GM19372 (cell line): ENCODE results near the gene TGFBR1.
"Not testable (repeated sequence)": the region's sequence is repeated elsewhere in the genome, so short reads cannot be mapped to it uniquely, and the experiment has no call there.

Experiments
- ATAC-seq: cut with Tn5 transposase; IDR thresholded peaks from one replicate; pipeline ENCODE4 v1.9.1; 2021; ENCODE audit warnings: mild to moderate bottlenecking, low read depth, moderate library complexity; ENCODE audit not compliant: unreplicated experiment

TGFBR1 gene

GRCh38 chr9:99184110-99184474, 79.2 kb downstream of the TGFBR1 start:
- no peak for ATAC-seq

DNA sequence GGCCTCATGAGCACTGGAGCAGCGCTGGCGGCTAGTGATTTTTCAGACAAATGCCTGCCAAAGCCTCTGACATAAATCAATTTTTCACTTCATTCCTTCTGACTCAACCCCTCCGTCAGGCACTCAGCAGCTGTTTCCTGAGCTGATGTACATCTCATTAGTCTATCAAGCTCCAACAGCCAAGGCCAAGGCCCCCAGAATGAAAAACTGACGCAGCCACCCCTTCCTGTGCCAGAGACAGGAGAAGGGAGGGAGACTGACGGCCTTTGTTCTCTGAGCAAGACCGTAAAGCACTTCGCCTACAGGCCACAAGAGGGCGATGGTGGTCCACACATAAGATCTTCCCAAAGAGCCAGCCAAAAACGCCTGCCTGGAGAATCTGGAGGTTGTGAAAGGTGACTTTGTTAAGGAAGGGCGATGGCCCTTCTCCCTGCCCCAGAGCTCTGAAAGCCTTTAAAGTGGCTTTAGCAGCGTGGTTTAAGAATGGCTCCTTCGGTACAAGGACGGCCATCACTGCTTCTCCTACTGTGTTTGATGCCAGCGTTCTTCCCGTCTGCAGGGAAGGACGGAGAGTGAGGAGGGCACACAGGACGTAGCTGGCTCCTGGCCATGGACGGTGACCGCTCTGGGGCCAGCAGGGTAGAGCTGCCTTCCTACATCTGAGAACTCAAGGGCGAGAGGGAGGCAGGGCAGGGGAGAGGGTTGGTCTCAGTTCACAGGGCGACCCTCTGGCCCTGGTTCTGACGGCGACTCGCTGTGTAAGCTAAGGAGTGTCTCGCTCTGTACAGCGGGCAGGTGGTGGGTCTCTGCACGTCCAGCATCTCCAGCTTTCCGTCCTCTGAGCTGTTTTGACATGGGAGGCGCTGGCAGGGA, 79.8 kb downstream of the TGFBR1 start:
- peak; percentile 45 for ATAC-seq

DNA sequence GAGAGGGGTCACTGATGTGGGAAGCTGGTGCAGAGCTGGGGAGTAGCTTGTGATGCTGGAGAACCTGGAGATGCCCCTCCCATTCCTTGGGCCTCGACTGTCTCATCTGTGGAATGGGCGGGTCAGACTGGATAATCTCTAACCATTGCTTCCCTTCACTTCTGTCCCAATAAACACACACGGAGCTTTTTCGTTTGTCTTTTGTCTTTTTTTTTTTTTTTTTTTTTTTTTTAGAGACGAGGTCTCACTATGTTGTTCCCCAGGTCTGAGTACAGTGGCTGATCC, 80.4 kb downstream of the TGFBR1 start:
- ATAC-seq = no peak

DNA sequence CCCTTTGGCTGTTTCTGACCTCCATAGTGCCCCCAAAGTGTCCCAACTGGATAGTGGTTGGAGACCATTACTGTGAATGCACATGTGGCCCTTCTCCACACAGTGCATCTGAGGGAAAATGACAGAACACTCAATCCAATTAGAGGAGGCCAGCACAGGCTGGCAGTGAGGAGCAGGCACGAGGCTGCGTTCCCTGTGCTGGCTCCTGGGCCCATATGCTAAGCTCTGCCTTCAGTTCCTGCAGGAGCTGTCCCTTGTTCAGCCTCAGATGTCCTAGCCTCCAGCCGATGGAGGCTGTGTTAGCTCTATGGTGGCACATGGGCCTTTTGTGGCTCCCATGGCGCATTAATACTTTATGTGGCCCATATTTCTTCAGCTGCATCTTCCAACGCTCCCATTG, 81.0 kb downstream of the TGFBR1 start:
- ATAC-seq = no peak

GRCh38 chr9:99187311-99187710, 82.4 kb downstream of the TGFBR1 start:
- no peak for ATAC-seq

DNA sequence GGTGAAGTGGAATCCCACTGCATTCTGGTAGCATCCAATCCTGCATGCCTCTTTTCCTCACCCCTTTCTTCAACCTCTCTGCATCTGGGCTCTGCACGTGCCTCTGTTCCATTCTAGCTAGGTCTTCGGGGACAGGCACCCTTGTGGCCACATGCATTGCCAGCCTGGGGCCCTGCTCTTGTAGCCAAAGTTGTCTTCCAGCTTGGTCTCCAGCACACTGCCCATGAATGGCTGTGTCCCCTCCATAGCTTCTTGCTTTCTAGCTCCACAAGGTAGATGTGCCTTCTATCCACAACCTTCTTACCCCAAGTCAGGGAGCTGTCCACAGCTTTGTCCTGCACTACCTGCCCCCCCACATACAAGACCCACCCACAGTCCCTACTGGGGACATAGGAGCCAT, 84.3 kb downstream of the TGFBR1 start:
- no peak for ATAC-seq

DNA sequence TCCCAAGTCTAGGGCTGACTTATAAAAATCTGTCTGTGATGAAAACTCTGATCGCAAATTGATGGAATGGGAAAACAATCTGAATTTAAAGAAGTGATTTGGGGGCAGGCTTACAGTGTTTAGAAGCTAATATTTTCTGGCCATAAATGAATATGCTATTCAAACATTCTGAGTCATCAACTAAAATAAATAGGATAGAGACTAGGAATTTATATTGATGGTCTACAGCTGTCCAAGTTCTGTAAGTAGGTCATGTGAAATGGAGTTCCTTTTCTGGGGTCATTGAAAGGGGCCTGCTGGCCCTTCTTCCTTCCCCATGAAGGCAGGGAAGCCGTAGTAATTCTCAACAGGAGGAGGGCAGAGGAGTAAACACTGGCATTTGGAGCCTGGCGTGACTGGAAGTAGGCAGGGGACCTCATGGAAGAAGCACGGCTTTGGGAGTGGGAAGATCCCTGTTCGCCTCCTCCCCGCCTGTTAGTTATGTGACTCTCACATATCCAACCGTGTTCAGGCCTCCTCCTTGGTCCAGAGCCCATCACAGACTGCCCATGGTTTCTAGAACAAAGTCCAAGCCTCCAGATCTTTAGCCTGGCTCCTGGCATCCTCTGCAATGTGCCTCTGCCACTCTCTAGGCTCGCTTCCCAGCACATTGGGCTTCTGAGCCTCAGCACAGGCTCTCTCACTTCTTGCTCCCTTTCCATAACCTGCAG, 85.1 kb downstream of the TGFBR1 start:
- no peak for ATAC-seq

DNA sequence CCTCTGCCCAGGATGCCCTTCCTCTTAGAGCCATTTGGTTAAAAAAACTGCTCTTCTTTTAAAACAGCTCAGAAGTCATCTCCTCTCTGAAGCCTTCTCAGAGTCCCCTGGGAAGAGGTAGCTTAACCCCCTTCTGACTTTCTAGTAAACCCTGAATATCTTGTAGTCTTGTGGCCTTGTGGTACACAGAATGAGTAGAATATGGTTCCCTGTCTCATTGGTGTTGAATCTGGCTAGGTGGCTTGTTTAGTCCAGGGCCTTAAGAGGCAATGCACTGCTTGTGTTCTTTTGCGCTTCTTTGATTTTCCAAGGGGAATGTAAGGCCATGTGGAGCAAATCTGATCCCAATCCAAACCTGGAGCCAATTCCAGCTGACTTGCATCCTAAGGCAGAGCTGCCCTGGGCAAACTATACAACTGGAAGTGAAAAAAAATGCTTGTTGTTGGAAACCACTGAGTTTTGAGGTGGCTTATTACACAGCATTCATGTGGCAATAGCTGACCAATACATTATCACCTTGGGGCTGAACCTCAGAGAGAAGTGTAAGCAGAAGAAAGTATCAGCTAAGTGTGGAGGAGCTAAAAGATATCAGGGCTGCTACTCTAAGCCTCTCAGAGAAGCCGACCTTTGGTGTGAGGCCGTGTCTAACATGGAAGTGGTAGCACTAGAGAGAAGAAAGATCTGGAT, 85.8 kb downstream of the TGFBR1 start:
- no peak for ATAC-seq

GRCh38 chr9:99192786-99193465, 88.0 kb downstream of the TGFBR1 start:
- ATAC-seq = no peak

- ATAC-seq = no peak
Measured at GRCh38 chr9:99193466-99193821, 88.5 kb downstream of the TGFBR1 start.

DNA sequence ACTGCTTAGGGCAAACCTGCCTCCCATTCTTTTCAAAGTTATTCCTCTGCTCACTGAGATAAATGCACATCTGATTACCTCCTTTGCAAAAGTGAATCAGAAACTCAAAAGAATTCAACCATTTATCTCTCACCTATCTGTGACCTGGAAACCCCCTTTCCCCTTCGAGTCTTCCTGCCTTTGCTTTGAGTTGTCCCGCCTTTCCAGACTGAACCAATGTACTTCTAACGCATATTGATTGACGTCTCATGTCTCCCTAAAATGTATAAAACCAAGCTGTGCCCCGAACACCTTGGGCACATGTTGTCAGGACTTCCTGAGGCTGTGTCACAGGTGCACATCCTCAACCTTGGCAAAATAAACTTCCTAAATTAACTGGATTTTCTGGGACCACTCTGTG, 91.6 kb downstream of the TGFBR1 start:
- ATAC-seq = not testable (repeated sequence)

GRCh38 chr9:99197124-99197630, 92.3 kb downstream of the TGFBR1 start:
- no peak for ATAC-seq

DNA sequence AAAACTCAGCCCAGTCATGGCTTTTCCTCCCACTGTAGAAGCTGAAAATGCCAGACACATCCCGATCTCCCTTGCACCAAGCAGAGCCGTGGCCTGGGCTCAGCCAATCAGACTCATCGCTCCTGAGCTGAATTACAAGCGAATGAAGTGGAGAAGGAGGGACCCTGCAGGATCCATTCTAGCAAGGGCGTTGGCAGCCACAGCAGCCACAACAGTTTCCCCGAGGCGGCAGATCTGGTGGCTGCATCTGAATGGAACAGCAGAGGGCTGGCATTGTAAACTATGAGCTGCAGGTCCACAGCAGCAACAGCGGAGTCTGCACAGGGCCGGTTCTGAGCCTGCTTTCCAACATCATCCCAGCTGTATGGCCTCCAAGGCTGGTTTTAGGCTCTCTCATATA, 93.1 kb downstream of the TGFBR1 start:
- no peak for ATAC-seq

DNA sequence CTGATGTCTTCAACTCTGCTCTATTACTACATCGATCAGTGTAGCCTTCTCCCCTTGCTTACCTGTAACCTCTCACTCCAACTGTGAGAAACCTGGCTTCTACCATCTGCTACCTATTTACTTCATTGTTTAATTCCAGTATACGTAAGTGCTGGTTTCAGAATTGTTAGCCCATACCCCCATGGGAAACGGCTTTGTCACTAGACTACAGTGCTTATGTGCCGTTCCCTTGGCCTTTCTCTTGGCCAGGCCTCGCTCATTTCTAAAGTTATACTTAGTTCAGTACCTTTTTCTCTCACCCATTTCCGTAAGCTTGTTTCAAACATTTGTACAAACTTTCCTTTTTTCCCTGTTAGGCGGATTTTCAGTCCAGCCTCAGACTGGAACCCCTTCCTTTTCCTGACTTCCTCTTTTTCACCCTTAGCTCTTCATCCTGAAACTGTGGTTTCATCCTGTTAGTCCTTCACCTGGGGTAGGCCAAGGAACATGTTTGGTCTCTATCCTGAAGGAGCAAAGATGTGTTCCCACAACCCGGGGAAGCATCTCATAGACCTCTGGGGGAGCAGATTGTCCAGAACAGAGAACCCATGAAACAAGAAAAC, 95.1 kb downstream of the TGFBR1 start:
- ATAC-seq = no peak

GRCh38 chr9:99201603-99202002, 96.7 kb downstream of the TGFBR1 start:
- no peak for ATAC-seq
